ENCODE results near the gene ESYT2.

ESYT2 gene

GRCh38 chr7:158830211-158830723 is 958 bp upstream of the ESYT2 start:
- no peak for DNase-seq
- in situ Hi-C loops (cut with MboI; ENCODE audit: low pct_unique_long_range_greater_than_20kb, low sequenced_read_pairs), result no loop called here

DNA sequence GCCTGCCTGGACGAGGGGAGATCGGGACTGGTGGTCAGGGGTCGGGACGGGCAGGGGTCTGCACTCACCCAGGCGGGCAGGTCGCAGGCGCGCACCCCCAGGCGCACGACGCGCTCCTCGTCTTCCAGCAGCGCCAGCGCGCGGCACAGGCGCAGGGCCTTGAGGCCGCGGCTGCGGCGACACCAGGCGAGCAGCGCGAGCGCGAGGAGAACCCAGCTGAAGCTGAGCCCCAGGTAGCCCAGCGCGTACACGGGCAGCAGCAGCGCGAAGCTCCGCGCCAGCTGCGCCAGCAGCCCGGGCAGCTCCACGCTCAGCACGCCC is 328 bp downstream of the ESYT2 start:
- in situ Hi-C loops (cut with MboI; ENCODE audit: low pct_unique_long_range_greater_than_20kb, low sequenced_read_pairs), result no loop called here
- DNase-seq, result peak; percentile 62

DNA sequence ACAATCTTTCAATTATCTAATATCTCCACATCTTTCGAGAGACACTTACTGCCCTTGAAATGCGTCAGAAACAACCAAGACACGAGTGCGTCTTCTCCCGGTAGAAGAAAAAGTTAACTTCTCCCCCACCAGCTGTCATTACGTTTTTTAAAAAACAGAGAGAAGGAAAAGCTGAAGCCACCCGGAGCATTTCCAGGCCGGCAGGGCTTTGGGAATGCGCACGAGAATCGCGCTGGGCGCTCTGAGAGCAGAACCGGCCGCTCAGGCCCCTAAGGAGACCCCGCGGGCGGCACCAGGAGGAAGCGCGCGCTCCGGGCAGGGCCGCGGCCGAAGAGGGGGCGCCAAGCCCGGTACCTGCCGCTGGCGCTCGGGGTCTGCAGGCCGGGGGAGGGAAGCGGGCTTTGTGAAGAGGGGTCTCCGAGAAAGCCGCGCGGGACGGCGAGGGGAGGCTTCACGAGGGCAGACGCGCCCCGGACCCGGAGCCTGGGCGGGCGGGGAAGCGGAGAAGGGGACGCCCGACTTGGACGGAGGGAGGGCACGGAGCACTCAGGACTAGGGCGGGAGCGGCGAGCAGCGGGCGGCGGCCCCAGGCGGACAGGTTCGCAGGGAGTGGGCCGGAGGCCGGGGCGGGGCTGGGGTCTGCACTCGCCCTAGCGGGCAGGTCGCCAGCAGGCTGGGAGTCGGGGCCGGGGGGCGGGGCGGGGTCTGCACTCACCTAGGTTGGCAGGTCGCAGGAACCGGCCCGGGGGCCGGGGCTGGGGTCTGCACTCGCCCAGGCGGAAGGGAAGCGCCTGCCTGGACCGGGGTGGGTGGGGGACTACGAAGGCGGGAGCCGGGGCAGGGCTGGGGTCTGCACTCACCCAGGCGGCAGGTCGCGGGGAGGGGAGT is 932 bp downstream of the ESYT2 start:
- in situ Hi-C loops (cut with MboI; ENCODE audit: low pct_unique_long_range_greater_than_20kb, low sequenced_read_pairs), result no loop called here
- peak; percentile 35 for DNase-seq

- DNase-seq, result peak; percentile 70
- in situ Hi-C loops (cut with MboI; ENCODE audit: low pct_unique_long_range_greater_than_20kb, low sequenced_read_pairs), result no loop called here
These were observed 1.7 kb downstream of the ESYT2 start for GRCh38 chr7:158827411-158828132.

- in situ Hi-C loops (cut with MboI; ENCODE audit: low pct_unique_long_range_greater_than_20kb, low sequenced_read_pairs), result no loop called here
- DNase-seq, result no peak
These were observed 3.5 kb downstream of the ESYT2 start for GRCh38 chr7:158825628-158826289.

DNA sequence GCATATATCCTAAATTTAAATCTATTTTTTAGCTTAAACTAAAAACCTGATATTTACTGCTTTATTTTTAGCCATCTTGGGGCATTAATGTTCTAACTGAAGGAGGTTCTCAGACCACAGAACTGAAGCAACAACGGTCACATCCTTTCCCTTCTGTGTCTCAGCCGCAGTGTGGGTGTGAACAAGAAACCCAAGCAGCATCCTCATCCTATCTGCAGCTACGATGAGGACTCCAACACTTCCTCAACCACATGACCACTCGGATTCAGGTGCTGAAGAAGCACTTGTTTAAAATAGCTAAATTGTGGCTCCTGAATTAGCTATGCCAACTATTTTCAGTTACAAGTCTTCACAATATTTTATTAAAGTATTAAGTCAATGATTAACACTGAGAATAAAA is 5.3 kb downstream of the ESYT2 start:
- in situ Hi-C loops (cut with MboI; ENCODE audit: low pct_unique_long_range_greater_than_20kb, low sequenced_read_pairs), result no loop called here
- DNase-seq, result peak; percentile 81

- in situ Hi-C loops (cut with MboI; ENCODE audit: low pct_unique_long_range_greater_than_20kb, low sequenced_read_pairs), result no loop called here
- no peak for DNase-seq
These were observed 7.9 kb downstream of the ESYT2 start for GRCh38 chr7:158821171-158822031.

DNA sequence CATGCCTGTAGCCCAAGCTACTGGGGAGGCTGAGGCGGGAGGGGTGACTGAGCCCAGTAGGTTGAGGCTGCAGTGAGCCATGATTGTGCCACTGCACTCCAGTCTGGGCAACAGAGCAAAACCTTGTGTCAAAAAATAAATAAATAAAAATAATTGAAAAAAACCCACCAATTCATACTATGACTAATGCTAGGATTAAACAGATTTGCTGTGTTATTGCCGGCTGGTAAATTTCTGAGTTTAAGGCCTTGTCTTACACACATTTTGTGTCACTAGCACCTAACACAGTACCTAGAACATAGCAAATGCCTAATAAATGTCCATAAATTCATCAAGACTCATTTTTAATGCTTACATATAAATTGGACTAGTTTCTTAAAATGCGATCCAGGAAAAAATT is 8.7 kb downstream of the ESYT2 start:
- no peak for DNase-seq
- in situ Hi-C loops (cut with MboI; ENCODE audit: low pct_unique_long_range_greater_than_20kb, low sequenced_read_pairs), result no loop called here

- in situ Hi-C loops (cut with MboI; ENCODE audit: low pct_unique_long_range_greater_than_20kb, low sequenced_read_pairs), result no loop called here
- no peak for DNase-seq
These were observed 9.6 kb downstream of the ESYT2 start for GRCh38 chr7:158819571-158820203.

- DNase-seq, result peak; percentile 65
- in situ Hi-C loops (cut with MboI; ENCODE audit: low pct_unique_long_range_greater_than_20kb, low sequenced_read_pairs), result no loop called here
These were observed 10.7 kb downstream of the ESYT2 start for GRCh38 chr7:158818325-158819213.

- in situ Hi-C loops (cut with MboI; ENCODE audit: low pct_unique_long_range_greater_than_20kb, low sequenced_read_pairs), result no loop called here
These were observed 12.3 kb downstream of the ESYT2 start for GRCh38 chr7:158816995-158817394.

DNA sequence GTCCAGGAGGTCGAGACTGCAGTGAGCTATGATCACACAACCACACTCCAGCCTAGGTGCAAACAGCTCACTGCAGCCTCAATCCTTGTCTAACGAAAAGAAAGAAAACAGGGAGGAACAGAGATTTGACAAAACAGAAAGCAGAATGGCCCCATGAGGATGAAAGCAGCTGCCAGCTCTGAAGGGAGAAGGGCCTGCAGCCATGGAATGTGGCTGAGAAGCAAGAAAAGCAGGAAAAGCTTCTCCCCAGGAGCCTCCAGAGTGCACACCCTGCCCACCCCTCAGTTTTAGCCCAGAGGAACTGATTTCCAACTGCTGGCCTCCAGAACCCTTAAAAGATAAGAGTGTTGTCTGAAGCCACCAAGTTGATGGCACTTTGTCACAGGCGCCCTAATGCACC is 13.0 kb downstream of the ESYT2 start:
- DNase-seq, result no peak
- in situ Hi-C loops (cut with MboI; ENCODE audit: low pct_unique_long_range_greater_than_20kb, low sequenced_read_pairs), result no loop called here

More at GRCh38 chr7:158816995-158817394, 12.3 kb downstream of the ESYT2 start:
- DNase-seq, result no peak

DNA sequence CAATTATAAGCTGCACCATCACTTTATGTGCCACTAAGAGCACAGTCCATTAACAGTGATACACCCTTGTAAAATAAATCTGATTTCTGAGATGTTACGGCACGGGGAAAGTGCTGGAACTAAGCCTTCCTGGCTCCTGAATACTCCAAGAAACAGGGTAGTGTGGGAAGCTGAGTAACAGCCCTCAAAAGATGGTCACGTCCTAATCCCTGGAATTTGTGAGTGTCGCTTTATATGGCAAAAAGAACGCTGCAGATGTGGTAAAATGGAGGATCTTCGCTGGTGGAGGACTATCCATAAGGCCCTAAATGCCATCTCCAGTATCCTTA is 13.5 kb downstream of the ESYT2 start:
- in situ Hi-C loops (cut with MboI; ENCODE audit: low pct_unique_long_range_greater_than_20kb, low sequenced_read_pairs), result no loop called here
- no peak for DNase-seq

DNA sequence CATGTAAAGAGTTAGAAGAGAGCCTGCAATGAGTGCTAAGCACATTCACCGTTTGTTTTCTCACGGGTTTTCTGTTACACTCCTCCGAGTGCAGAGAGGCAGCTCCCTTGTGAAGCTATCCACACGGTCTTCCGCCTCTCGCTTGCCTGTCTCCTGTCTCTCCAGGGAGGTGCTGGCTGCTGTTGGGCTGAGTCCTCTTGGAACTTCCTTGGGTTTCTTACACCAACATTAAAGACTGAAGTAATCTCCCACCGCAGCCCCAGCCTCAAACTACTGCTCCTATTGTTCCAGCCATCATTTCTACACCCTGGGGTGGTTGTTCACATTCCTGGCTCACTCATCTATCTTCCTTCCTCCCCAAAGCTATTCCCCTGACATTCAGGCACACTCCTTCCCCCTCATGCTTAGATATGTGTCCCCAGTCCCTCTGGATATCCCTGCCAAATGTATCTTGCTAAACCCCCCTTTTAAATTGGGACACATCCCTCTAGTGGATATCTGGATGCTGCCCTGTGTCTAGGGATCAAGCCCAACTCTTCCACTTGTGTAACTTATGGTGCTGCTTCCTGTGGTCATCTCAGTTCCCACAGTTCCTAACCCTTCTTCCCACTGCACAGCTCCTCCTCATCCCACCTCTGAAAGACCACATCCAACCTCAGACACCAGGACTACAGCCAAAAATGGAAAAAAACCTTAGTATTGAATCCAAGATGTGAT is 14.1 kb downstream of the ESYT2 start:
- DNase-seq, result no peak
- in situ Hi-C loops (cut with MboI; ENCODE audit: low pct_unique_long_range_greater_than_20kb, low sequenced_read_pairs), result no loop called here

- DNase-seq, result no peak
These were observed 14.7 kb downstream of the ESYT2 start for GRCh38 chr7:158814637-158815036.

DNA sequence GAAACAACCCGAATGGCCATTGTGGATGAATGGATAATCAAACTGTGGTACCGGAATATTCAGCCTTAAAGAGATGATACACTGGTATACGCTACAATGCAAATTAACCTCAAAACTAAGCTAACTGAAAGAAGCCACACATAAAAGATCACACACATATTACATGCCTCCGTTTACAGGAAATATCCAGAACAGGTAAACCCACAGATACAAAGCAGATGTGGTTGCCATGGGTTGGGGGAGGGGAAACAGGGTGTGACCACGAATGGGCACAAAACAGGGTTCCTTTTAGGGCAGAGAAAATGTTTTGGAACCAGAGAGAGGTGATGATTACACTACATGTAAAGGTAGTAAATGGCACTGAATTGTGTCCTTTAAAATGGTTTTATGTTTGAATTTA is 16.6 kb downstream of the ESYT2 start:
- no peak for DNase-seq
- in situ Hi-C loops (cut with MboI; ENCODE audit: low pct_unique_long_range_greater_than_20kb, low sequenced_read_pairs), result no loop called here

More at GRCh38 chr7:158814637-158815036, 14.7 kb downstream of the ESYT2 start:
- in situ Hi-C loops (cut with MboI; ENCODE audit: low pct_unique_long_range_greater_than_20kb, low sequenced_read_pairs), result no loop called here

GRCh38 chr7:158811894-158812293 is 17.4 kb downstream of the ESYT2 start:
- no peak for DNase-seq
- in situ Hi-C loops (cut with MboI; ENCODE audit: low pct_unique_long_range_greater_than_20kb, low sequenced_read_pairs), result no loop called here
